ENCODE results near the gene MRNIP. TPM values are rescaled to one million over a fixed set of nuclear protein-coding genes. Genes with fewer than 3 reads are reported as not detected.
"Not testable (repeated sequence)": the region's sequence is repeated elsewhere in the genome, so short reads cannot be mapped to it uniquely, and the experiment has no call there.

MRNIP gene
- polyA plus RNA-seq, 4 donors, result 11.3 to 39.3 (median 20.7) TPM

DNA sequence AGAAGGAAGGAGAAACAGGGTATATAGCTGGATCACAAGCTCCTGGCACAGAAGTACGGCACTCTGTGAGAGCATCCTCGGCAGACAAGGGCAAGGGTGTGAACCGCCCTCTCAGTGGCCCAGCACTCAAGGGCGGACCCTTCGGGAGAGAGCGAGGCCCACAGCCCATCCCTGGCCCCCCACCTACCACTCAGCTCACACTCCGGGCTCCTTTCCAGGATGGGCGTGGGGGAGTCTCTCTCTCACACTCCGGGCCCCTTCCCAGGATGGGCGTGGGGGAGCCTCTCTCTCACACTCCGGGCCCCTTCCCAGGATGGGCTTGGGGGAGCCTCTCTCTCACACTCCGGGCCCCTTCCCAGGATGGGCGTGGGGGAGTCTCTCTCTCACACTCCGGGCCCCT lies 12.9 kb upstream of the MRNIP start:
- not testable (repeated sequence) for H3K4me1 ChIP-seq (ENCODE audit: control insufficient read depth in 3 of 3, insufficient read depth in 2 of 3, low read depth in 1 of 3, low read length in 2 of 3); H3K9me3 ChIP-seq (ENCODE audit: control insufficient read depth in 2 of 2, insufficient read depth in 1 of 2, low read depth in 1 of 2, low read length in 1 of 2); H3K27ac ChIP-seq (ENCODE audit: low read depth in 1 of 3, low read length in 2 of 3); DNase-seq; H3K4me3 ChIP-seq (ENCODE audit: low read depth in 1 of 3, low read length in 3 of 3); FAIRE-seq; H3K27me3 ChIP-seq (ENCODE audit: control insufficient read depth in 3 of 3, insufficient read depth in 3 of 3, low read length in 3 of 3)
- peaks cover 18 to 94% (median 19%) of the 10 kb centered on the region in 3 donors for H3K36me3 ChIP-seq (ENCODE audit: control insufficient read depth in 3 of 3, insufficient read depth in 2 of 3, low read depth in 1 of 3, low read length in 3 of 3)
- 91 to 95% (median 92%) methylated on average over 12 to 14 of the region's 14 CpGs for WGBS, 3 donors

GRCh38 chr5:179870952-179871351 lies 12.3 kb upstream of the MRNIP start:
- no peaks in the 10 kb centered on the region for H3K4me1 ChIP-seq (ENCODE audit: control insufficient read depth in 3 of 3, insufficient read depth in 2 of 3, low read depth in 1 of 3, low read length in 2 of 3)
- no peak overlapping the region for H3K4me3 ChIP-seq (ENCODE audit: low read depth in 1 of 3, low read length in 3 of 3)
- WGBS, 3 donors, result 93 to 95% (median 94%) methylated on average over 3 of the region's 3 CpGs
- H3K27me3 ChIP-seq (ENCODE audit: control insufficient read depth in 3 of 3, insufficient read depth in 3 of 3, low read length in 3 of 3), result no peaks in the 10 kb centered on the region
- H3K9me3 ChIP-seq (ENCODE audit: control insufficient read depth in 2 of 2, insufficient read depth in 1 of 2, low read depth in 1 of 2, low read length in 1 of 2), result no peaks in the 10 kb centered on the region
- peaks cover 15 to 94% (median 18%) of the 10 kb centered on the region in 3 donors for H3K36me3 ChIP-seq (ENCODE audit: control insufficient read depth in 3 of 3, insufficient read depth in 2 of 3, low read depth in 1 of 3, low read length in 3 of 3)
- DNase-seq (no peak), FAIRE-seq (no peak)
- no peak overlapping the region for H3K27ac ChIP-seq (ENCODE audit: low read depth in 1 of 3, low read length in 2 of 3)

DNA sequence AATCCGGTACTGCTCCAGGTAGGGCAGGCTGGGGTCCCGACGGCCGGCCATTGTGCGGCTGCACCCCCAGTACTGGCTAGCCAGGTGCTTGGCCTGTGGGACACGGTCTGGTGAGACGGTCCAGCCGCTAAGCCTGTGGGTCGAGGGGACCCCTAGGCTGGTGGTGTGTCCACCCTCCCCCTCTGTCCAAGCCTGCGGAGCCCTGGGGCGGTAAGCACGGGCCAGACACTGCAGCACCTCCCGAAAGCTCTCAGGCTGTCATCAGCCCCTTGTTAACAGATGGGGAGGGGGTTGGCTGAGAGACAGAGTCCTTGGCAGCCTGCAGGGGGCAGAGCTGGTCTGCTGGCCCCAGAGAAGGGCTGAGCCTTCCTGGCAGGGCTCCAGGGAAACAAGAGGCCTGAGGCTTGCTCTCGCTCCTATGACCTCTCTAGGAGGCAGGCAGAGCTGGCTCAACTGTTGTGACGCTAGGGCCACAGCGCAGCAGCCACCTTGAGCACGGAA lies 11.8 kb upstream of the MRNIP start:
- no peak overlapping the region for H3K27ac ChIP-seq (ENCODE audit: low read depth in 1 of 3, low read length in 2 of 3)
- H3K27me3 ChIP-seq (ENCODE audit: control insufficient read depth in 3 of 3, insufficient read depth in 3 of 3, low read length in 3 of 3), result no peaks in the 10 kb centered on the region
- H3K4me3 ChIP-seq (ENCODE audit: low read depth in 1 of 3, low read length in 3 of 3), result no peak overlapping the region
- no peaks in the 10 kb centered on the region for H3K9me3 ChIP-seq (ENCODE audit: control insufficient read depth in 2 of 2, insufficient read depth in 1 of 2, low read depth in 1 of 2, low read length in 1 of 2)
- H3K4me1 ChIP-seq (ENCODE audit: control insufficient read depth in 3 of 3, insufficient read depth in 2 of 3, low read depth in 1 of 3, low read length in 2 of 3), result no peaks in the 10 kb centered on the region
- 83 to 88% (median 85%) methylated on average over 14 to 17 of the region's 17 CpGs for WGBS, 3 donors
- FAIRE-seq (no peak), DNase-seq (peak; percentile 28 to 31)
- peaks cover 12 to 93% (median 18%) of the 10 kb centered on the region in 3 donors for H3K36me3 ChIP-seq (ENCODE audit: control insufficient read depth in 3 of 3, insufficient read depth in 2 of 3, low read depth in 1 of 3, low read length in 3 of 3)

- no peak overlapping the region for H3K27ac ChIP-seq (ENCODE audit: low read depth in 1 of 3, low read length in 2 of 3)
- H3K36me3 ChIP-seq (ENCODE audit: control insufficient read depth in 3 of 3, insufficient read depth in 2 of 3, low read depth in 1 of 3, low read length in 3 of 3), result peaks cover 12 to 94% (median 15%) of the 10 kb centered on the region in 3 donors
- WGBS, 3 donors, result 91 to 93% (median 92%) methylated on average over 16 of the region's 16 CpGs
- no peaks in the 10 kb centered on the region for H3K9me3 ChIP-seq (ENCODE audit: control insufficient read depth in 2 of 2, insufficient read depth in 1 of 2, low read depth in 1 of 2, low read length in 1 of 2)
- DNase-seq, result no peak
- H3K27me3 ChIP-seq (ENCODE audit: control insufficient read depth in 3 of 3, insufficient read depth in 3 of 3, low read length in 3 of 3), result no peaks in the 10 kb centered on the region
- no peak for FAIRE-seq
- no peaks in the 10 kb centered on the region for H3K4me1 ChIP-seq (ENCODE audit: control insufficient read depth in 3 of 3, insufficient read depth in 2 of 3, low read depth in 1 of 3, low read length in 2 of 3)
- H3K4me3 ChIP-seq (ENCODE audit: low read depth in 1 of 3, low read length in 3 of 3), result no peak overlapping the region
Measured at GRCh38 chr5:179869641-179870402, 11.2 kb upstream of the MRNIP start.

GRCh38 chr5:179869101-179869500 lies 10.5 kb upstream of the MRNIP start:
- Histone ChIP-seq H3K4me3 (ENCODE audit: low read depth in 1 of 3, low read length in 3 of 3) (no peak overlapping the region), H3K4me1 (ENCODE audit: control insufficient read depth in 3 of 3, insufficient read depth in 2 of 3, low read depth in 1 of 3, low read length in 2 of 3) (no peaks in the 10 kb centered on the region), H3K9me3 (ENCODE audit: control insufficient read depth in 2 of 2, insufficient read depth in 1 of 2, low read depth in 1 of 2, low read length in 1 of 2) (no peaks in the 10 kb centered on the region), H3K27ac (ENCODE audit: low read depth in 1 of 3, low read length in 2 of 3) (no peak overlapping the region), H3K27me3 (ENCODE audit: control insufficient read depth in 3 of 3, insufficient read depth in 3 of 3, low read length in 3 of 3) (no peaks in the 10 kb centered on the region), H3K36me3 (ENCODE audit: control insufficient read depth in 3 of 3, insufficient read depth in 2 of 3, low read depth in 1 of 3, low read length in 3 of 3) (peaks cover 12 to 92% (median 15%) of the 10 kb centered on the region in 3 donors)
- no peak for FAIRE-seq
- DNase-seq, result no peak
- 86 to 100% (median 89%) methylated on average over 4 to 5 of the region's 5 CpGs for WGBS, 3 donors

DNA sequence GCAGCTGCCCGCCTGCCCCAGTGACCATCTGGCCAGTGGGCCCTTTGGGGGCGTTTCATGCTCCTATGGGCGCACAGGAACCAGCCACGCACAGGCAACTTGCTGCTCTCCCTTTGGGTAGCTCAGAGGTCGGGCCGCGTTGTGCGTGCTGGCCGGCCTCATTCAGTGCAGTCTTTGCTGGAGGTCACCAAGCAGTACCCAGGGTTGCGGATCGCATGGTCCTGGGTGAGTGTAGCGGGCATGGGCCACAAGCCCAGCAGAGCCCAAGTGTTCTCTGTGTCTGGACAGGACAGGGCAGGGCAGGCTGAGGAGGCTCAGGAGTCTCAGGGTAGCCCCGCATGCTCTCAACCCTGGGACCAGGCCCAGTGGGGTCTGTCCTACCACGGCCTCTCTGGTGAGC lies 9.9 kb upstream of the MRNIP start:
- Histone ChIP-seq H3K27ac (ENCODE audit: low read depth in 1 of 3, low read length in 2 of 3) (no peak overlapping the region), H3K36me3 (ENCODE audit: control insufficient read depth in 3 of 3, insufficient read depth in 2 of 3, low read depth in 1 of 3, low read length in 3 of 3) (peaks cover 12 to 92% (median 15%) of the 10 kb centered on the region in 3 donors), H3K9me3 (ENCODE audit: control insufficient read depth in 2 of 2, insufficient read depth in 1 of 2, low read depth in 1 of 2, low read length in 1 of 2) (no peaks in the 10 kb centered on the region), H3K4me1 (ENCODE audit: control insufficient read depth in 3 of 3, insufficient read depth in 2 of 3, low read depth in 1 of 3, low read length in 2 of 3) (no peaks in the 10 kb centered on the region), H3K27me3 (ENCODE audit: control insufficient read depth in 3 of 3, insufficient read depth in 3 of 3, low read length in 3 of 3) (no peaks in the 10 kb centered on the region), H3K4me3 (ENCODE audit: low read depth in 1 of 3, low read length in 3 of 3) (no peak overlapping the region)
- FAIRE-seq (no peak), DNase-seq (no peak)
- WGBS, 3 donors, result 93 to 99% (median 95%) methylated on average over 13 to 14 of the region's 14 CpGs

- FAIRE-seq, result no peak
- Histone ChIP-seq H3K4me1 (ENCODE audit: control insufficient read depth in 3 of 3, insufficient read depth in 2 of 3, low read depth in 1 of 3, low read length in 2 of 3) (no peaks in the 10 kb centered on the region), H3K9me3 (ENCODE audit: control insufficient read depth in 2 of 2, insufficient read depth in 1 of 2, low read depth in 1 of 2, low read length in 1 of 2) (peaks cover 0 to 5% of the 10 kb centered on the region in 2 donors), H3K27ac (ENCODE audit: low read depth in 1 of 3, low read length in 2 of 3) (no peak overlapping the region), H3K27me3 (ENCODE audit: control insufficient read depth in 3 of 3, insufficient read depth in 3 of 3, low read length in 3 of 3) (no peaks in the 10 kb centered on the region), H3K4me3 (ENCODE audit: low read depth in 1 of 3, low read length in 3 of 3) (no peak overlapping the region), H3K36me3 (ENCODE audit: control insufficient read depth in 3 of 3, insufficient read depth in 2 of 3, low read depth in 1 of 3, low read length in 3 of 3) (peaks cover 10 to 92% (median 10%) of the 10 kb centered on the region in 3 donors)
- DNase-seq, result no peak
- 90 to 95% (median 91%) methylated on average over 10 to 11 of the region's 11 CpGs for WGBS, 3 donors
Measured at GRCh38 chr5:179867476-179867875, 8.9 kb upstream of the MRNIP start.

GRCh38 chr5:179867079-179867465 lies 8.5 kb upstream of the MRNIP start:
- H3K36me3 ChIP-seq (ENCODE audit: control insufficient read depth in 3 of 3, insufficient read depth in 2 of 3, low read depth in 1 of 3, low read length in 3 of 3), result peaks cover 7 to 92% (median 10%) of the 10 kb centered on the region in 3 donors
- no peak for DNase-seq

More at GRCh38 chr5:179867079-179867465, 8.5 kb upstream of the MRNIP start:
- no peaks in the 10 kb centered on the region for H3K27me3 ChIP-seq (ENCODE audit: control insufficient read depth in 3 of 3, insufficient read depth in 3 of 3, low read length in 3 of 3)
- WGBS, 3 donors, result 92 to 97% (median 92%) methylated on average over 6 of the region's 6 CpGs
- no peak overlapping the region for H3K4me3 ChIP-seq (ENCODE audit: low read depth in 1 of 3, low read length in 3 of 3)
- no peaks in the 10 kb centered on the region for H3K4me1 ChIP-seq (ENCODE audit: control insufficient read depth in 3 of 3, insufficient read depth in 2 of 3, low read depth in 1 of 3, low read length in 2 of 3)
- no peak for FAIRE-seq
- H3K9me3 ChIP-seq (ENCODE audit: control insufficient read depth in 2 of 2, insufficient read depth in 1 of 2, low read depth in 1 of 2, low read length in 1 of 2), result peaks cover 0 to 9% of the 10 kb centered on the region in 2 donors
- H3K27ac ChIP-seq (ENCODE audit: low read depth in 1 of 3, low read length in 2 of 3), result no peak overlapping the region

Data from small intestine (tissue), 7 donors.